Measurements from ENCODE around the gene FANK1.

DNA sequence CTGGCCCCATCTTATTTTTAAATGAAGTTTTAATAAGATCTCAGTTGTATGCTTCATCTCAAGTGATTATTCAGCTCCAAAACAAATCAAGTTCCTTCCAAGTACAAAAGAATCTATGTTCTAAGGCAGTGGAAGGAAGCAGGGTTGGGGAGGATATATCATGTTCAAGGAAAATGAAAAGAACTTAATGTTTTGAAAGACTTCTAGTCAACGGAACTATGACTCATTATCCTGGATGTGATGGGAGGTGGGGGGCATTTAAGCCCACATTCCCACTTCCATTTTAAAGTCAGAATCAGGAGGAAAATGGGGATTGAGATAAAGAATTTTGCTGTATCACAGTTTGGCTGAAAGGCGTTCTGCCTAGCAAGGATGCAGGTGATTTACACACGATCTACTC, 59.4 kb downstream of the FANK1 start:
- TF ChIP-seq, protein P1, sequence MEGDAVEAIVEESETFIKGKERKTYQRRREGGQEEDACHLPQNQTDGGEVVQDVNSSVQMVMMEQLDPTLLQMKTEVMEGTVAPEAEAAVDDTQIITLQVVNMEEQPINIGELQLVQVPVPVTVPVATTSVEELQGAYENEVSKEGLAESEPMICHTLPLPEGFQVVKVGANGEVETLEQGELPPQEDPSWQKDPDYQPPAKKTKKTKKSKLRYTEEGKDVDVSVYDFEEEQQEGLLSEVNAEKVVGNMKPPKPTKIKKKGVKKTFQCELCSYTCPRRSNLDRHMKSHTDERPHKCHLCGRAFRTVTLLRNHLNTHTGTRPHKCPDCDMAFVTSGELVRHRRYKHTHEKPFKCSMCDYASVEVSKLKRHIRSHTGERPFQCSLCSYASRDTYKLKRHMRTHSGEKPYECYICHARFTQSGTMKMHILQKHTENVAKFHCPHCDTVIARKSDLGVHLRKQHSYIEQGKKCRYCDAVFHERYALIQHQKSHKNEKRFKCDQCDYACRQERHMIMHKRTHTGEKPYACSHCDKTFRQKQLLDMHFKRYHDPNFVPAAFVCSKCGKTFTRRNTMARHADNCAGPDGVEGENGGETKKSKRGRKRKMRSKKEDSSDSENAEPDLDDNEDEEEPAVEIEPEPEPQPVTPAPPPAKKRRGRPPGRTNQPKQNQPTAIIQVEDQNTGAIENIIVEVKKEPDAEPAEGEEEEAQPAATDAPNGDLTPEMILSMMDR (IDR thresholded peaks at IDR 0.05; ENCODE audit: poor library complexity, severe bottlenecking), result no peak
- TF ChIP-seq EZH2 (IDR thresholded peaks at IDR 0.05; ENCODE audit: borderline replicate concordance, insufficient read depth, low read length, poor library complexity, severe bottlenecking), result no peak
- TF ChIP-seq, protein P2, sequence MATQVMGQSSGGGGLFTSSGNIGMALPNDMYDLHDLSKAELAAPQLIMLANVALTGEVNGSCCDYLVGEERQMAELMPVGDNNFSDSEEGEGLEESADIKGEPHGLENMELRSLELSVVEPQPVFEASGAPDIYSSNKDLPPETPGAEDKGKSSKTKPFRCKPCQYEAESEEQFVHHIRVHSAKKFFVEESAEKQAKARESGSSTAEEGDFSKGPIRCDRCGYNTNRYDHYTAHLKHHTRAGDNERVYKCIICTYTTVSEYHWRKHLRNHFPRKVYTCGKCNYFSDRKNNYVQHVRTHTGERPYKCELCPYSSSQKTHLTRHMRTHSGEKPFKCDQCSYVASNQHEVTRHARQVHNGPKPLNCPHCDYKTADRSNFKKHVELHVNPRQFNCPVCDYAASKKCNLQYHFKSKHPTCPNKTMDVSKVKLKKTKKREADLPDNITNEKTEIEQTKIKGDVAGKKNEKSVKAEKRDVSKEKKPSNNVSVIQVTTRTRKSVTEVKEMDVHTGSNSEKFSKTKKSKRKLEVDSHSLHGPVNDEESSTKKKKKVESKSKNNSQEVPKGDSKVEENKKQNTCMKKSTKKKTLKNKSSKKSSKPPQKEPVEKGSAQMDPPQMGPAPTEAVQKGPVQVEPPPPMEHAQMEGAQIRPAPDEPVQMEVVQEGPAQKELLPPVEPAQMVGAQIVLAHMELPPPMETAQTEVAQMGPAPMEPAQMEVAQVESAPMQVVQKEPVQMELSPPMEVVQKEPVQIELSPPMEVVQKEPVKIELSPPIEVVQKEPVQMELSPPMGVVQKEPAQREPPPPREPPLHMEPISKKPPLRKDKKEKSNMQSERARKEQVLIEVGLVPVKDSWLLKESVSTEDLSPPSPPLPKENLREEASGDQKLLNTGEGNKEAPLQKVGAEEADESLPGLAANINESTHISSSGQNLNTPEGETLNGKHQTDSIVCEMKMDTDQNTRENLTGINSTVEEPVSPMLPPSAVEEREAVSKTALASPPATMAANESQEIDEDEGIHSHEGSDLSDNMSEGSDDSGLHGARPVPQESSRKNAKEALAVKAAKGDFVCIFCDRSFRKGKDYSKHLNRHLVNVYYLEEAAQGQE (IDR thresholded peaks at IDR 0.05; ENCODE audit: borderline replicate concordance), result no peak
- TF ChIP-seq RAD21 (conservative IDR thresholded peaks at IDR 0.05), result no peak
- no peak for TF ChIP-seq POLR2AphosphoS5 (IDR thresholded peaks at IDR 0.05)
- no peak for TF ChIP-seq EP300 (conservative IDR thresholded peaks at IDR 0.05; ENCODE audit: poor library complexity, severe bottlenecking)
- TF ChIP-seq MXI1 (conservative IDR thresholded peaks at IDR 0.05; ENCODE audit: poor library complexity, severe bottlenecking), result no peak

All from neural cell (in vitro differentiated cells).